ENCODE data around the gene KLRF2.

- TF ChIP-seq CTCF (IDR thresholded peaks at IDR 0.05; ENCODE audit: low read depth, low read length, missing input control) (no peak), JUND (IDR thresholded peaks at IDR 0.05) (no peak), EGR1 (IDR thresholded peaks at IDR 0.05; ENCODE audit: low read depth in 2 of 2) (no peak), TAF1 (conservative IDR thresholded peaks at IDR 0.05) (no peak), ZBTB33 (IDR thresholded peaks at IDR 0.05) (no peak), HNF4A (conservative IDR thresholded peaks at IDR 0.05) (no peak), SP1 (IDR thresholded peaks at IDR 0.05) (no peak), MAX (IDR thresholded peaks at IDR 0.05) (no peak), YY1 (IDR thresholded peaks at IDR 0.05) (no peak), RAD21 (IDR thresholded peaks at IDR 0.05) (no peak), GABPA (IDR thresholded peaks at IDR 0.05 in 1 of 2, conservative IDR thresholded peaks at IDR 0.05 in 1 of 2) (no peak)
- TF ChIP-seq, protein P1, sequence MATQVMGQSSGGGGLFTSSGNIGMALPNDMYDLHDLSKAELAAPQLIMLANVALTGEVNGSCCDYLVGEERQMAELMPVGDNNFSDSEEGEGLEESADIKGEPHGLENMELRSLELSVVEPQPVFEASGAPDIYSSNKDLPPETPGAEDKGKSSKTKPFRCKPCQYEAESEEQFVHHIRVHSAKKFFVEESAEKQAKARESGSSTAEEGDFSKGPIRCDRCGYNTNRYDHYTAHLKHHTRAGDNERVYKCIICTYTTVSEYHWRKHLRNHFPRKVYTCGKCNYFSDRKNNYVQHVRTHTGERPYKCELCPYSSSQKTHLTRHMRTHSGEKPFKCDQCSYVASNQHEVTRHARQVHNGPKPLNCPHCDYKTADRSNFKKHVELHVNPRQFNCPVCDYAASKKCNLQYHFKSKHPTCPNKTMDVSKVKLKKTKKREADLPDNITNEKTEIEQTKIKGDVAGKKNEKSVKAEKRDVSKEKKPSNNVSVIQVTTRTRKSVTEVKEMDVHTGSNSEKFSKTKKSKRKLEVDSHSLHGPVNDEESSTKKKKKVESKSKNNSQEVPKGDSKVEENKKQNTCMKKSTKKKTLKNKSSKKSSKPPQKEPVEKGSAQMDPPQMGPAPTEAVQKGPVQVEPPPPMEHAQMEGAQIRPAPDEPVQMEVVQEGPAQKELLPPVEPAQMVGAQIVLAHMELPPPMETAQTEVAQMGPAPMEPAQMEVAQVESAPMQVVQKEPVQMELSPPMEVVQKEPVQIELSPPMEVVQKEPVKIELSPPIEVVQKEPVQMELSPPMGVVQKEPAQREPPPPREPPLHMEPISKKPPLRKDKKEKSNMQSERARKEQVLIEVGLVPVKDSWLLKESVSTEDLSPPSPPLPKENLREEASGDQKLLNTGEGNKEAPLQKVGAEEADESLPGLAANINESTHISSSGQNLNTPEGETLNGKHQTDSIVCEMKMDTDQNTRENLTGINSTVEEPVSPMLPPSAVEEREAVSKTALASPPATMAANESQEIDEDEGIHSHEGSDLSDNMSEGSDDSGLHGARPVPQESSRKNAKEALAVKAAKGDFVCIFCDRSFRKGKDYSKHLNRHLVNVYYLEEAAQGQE (IDR thresholded peaks at IDR 0.05) = no peak
Measured at GRCh38 chr12:9941838-9942237, 60.5 kb downstream of the KLRF2 start.
